Stimulated activated CD4-positive, alpha-beta T cell treated with anti-CD3 and anti-CD28 coated beads, TNF-alpha, amount 100 ng/mL, for 48 hours (primary cell): ENCODE data around the gene ARHGEF11.

Source experiments
- DNase-seq, 3 donors: peaks; one replicate each; pipeline ENCODE4 v3.0.0-alpha.2; 2020; ENCODE audit warnings: low read depth in 3 of 3

Gene ARHGEF11

DNA sequence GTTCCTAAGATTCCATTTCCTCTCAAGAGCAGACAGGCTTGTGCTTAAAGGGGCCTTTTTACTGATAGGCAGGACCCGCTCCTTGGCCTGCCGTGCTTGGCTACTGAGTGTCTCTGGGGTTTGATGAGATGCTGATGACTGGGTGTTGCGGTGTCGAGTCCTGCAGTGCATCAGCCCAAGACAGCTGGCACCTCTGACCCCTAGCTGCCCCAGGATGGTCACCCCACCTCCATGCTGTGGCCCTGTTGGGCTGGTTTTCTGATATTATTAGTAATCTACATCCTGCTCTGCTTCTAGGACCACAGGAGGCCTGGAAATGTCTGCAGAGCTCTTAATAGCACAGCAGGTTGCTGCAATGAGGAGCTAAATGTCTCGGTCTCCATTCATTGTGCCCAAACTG, 96.4 kb downstream of the ARHGEF11 start:
- DNase-seq = no peak

- no peak for DNase-seq
Measured at GRCh38 chr1:156948708-156949107, 96.8 kb downstream of the ARHGEF11 start.

- DNase-seq = no peak
Measured at GRCh38 chr1:156947818-156948525, 97.6 kb downstream of the ARHGEF11 start.

- no peak for DNase-seq
Measured at GRCh38 chr1:156947127-156947526, 98.4 kb downstream of the ARHGEF11 start.

DNA sequence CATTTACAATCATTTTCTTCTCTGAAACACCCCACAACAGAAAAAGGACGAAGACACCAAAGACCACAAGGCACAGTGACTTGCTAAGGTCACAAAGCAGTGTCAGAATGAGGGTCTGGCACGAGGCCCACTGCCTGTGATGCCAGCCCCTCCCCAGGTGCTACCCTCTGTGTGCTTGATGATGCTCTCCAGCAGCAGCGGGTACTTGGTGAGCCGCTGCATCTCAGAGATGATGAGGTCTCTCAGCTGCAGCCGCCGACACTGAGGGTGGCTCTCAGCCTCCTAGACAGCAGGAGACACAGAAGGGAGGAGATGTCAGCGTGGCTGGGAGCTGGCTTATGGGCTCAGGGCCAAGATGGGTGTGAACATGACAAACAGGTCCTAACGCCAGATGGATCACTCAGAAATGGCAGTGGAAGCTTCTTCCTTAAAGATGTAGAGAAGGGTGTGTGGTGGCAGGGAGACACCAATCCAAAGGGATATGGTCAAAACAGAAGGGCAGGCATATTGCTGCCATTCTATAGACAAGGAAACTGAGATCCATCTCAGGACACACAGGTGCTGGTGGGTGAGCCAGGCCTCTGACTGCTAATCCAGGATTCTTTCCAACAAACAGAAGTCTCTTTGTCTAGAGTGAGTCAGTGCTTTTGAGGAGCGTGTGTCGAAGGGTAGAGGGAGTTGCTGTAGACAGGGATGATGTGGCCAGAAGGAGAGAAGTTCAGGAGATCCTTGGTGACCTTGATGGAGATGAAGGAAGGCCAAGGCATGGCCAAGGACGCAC, 99.5 kb downstream of the ARHGEF11 start:
- DNase-seq = no peak

DNA sequence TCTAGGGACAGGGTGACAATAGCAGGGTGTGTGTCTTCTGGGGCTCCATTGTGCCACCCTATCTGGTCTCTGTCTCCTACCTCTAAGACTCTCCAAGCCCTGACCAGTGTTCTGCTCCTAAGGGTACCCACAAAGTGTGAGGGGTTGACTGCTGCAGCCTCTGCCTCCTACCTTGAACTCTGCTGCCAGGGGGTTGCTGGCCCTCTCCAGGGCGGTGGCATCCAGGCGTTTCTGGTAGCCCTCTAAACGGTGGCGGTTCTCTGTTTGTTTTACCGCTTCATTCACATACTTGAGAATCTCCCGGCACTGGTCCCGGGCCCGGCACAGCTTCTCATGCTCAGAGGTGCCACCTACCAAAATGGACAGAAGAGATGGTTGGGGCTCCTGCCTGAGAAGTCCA, 100.7 kb downstream of the ARHGEF11 start:
- no peak for DNase-seq

GRCh38 chr1:156944268-156944667, 101.3 kb downstream of the ARHGEF11 start:
- DNase-seq = no peak

DNA sequence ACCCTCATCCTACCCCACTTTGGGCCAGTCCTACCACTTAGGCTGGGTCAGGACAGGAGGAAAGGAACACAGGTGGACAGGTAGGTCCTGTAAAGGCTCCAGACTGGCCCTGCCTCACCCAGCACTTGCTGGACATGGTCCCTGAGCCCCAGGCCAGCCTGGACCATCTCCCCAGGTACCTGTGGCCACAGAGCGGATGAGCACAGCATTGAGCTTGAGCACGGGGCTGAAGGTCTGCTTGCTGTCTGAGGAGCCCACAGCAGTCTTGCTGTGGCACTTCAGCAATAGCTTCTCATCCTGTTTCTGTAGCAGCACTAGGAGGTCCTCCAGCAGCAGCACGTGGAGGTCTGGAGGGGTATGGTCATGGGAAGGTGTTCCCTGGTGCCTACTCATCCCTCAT, 101.8 kb downstream of the ARHGEF11 start:
- DNase-seq = no peak

DNA sequence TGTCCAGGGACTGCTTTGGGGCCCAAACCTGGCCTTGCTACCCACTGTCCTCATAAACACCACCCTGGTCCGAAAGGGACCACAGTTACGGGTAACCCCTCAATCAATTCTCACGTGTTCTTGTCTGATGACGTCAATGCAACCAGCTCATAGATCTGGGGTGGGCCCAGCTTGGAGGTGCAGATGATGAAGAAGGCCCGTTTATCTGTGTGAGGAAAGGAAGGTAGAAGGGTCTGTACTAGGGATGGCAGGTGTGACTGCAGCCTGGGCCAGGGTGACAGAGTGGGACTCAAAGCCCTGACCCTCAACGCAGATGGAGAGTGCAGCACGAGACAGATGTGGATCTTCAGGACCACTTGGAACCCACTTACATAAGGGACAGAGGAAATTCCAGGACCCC, 103.0 kb downstream of the ARHGEF11 start:
- DNase-seq = no peak

GRCh38 chr1:156942176-156942575, 103.4 kb downstream of the ARHGEF11 start:
- no peak for DNase-seq

DNA sequence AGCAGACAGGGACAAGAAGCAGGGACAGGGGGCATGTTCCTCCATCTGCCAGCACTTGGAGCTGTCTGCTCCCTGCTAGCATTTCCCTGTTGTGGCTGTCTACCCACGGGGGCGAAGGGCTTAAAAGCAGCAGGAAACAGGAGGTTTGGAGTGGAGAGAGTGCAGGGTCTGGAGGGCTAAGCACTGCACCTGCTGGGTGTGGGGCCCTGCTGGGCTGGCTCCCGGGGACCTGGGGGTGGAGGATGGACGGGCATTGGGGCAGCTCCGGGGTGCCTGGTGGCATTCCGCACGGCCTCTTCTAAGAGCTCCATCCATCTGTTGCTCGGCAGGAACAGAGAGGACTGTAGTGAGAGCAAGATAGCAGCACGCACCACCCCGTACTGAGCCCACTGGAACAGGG, 103.9 kb downstream of the ARHGEF11 start:
- DNase-seq = no peak

DNA sequence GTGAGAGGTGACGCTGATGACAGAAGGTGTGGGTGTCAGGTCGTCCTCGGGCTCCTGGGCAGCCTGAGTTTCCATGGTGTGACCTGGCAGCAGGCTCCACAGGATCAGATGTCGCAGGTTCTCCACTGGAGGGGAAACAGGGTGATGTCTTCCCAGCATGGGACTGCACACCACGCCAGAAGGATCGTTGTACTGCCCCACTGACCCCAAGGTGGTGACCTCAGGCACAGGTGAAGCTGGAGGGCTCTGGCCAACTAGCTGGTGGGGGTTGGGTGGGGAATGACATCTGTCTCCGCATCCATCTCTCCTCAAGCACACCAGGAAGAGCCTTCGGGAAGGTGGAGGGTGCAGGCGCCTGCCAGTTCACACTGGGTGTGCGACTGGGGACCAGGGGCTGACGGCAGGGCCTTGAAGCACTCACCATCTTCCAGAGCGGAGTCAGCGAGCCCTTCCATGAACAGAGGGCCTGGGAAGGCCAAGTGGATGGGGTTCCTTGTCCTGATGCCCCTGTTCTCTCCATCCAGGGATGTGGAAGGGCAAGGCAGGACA, 105.7 kb downstream of the ARHGEF11 start:
- DNase-seq = no peak

- no peak for DNase-seq
Measured at GRCh38 chr1:156938813-156939212, 106.7 kb downstream of the ARHGEF11 start.

DNA sequence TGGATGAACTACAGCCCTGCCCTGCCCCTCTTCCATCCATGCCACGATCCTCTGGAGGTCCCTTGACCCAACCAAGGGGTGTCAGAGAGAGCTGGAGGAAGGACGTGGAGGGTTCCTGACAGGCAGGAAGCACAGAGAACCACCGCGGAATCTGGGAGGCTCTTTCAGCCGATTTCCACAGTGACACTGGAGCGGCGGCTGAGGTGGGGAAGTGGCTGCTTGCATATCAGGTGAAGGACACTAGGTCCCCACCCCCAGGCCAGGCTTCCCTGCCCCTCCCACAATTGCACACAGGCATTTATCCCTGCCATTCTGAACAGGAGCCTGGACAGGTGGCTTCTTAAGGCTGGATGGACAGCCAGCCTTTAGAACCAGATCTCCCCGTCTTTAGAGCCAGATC, 107.7 kb downstream of the ARHGEF11 start:
- DNase-seq = no peak

GRCh38 chr1:156936721-156937220, 108.8 kb downstream of the ARHGEF11 start:
- no peak for DNase-seq

DNA sequence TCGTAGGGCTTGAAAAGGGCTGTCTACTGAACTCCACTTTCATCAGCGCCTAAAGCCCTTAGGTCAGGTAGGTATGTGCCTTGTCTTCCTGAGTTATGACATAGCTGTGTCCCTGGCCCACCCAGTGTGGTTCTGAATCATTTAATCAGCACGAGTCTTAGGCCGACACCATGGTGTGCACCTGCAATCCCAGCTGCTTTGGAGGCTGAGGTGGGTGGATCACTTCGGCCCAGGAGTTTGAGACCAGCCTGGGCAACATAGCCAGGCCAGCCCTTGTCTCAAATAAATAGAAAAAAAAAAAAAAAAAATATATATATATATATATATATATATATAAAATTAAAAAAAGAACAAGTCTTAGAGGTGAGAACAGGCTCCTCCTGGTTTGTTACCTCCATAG, 109.4 kb downstream of the ARHGEF11 start:
- DNase-seq = no peak

GRCh38 chr1:156935505-156936128, 109.9 kb downstream of the ARHGEF11 start:
- DNase-seq = no peak

GRCh38 chr1:156933136-156933535, 112.4 kb downstream of the ARHGEF11 start:
- no peak for DNase-seq

GRCh38 chr1:156931974-156932710, 113.4 kb downstream of the ARHGEF11 start:
- DNase-seq = no peak

DNA sequence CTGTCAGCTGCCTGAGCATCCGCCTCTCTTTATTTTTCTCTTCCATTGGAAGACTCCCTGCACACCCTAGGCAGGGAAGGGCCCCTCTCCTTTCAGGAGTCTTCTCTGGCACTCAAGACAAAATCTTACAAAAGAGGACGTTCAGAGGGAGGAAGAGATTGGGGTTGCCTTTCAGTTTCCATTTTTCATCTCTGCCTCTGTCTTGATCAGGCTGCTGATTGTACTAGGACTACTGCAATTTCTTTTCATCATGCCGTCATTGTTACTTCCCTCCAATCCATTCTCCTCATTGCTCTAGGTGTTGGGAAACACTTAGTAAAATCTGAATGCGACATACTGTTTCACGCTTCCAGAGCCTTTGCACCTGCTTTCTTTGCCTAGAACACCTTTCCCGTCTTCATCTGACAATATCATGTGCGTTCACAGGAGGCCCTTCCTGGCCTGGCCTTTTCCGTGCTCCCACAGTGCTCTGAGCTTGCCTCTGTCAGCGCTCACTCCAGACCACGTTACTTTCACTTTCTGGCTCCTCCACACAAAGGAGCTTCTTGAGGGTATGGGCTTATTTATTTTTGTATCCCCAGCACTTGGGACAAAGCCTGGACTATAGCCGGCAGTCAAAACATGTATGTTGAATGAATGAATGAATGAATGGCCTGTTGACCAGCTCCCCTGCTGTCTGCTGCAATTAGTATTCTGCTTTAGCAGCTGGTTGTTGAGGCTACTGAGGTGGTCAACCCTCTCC, 114.2 kb downstream of the ARHGEF11 start:
- no peak for DNase-seq

DNA sequence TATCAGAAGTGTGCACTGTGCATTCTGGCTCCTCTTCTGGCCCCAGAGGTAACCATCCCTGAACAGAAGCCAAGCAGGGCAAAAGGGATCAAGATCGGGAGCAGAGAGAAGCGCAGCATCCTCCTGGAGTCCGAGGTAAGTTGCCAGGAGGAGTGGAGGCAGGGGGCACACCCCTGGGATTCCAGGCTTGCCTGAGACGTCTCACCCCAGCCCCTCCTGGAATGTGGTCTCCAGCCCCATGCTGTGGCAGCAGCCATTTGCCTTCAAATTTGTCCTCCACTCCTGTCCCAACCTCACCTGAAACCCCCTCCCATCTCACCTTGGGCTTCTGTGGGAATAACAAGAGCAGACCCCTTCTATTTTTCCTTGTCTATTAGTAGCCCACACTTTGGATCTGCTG, 115.1 kb downstream of the ARHGEF11 start:
- DNase-seq = no peak
